HepG2 (cell line): Measurements from ENCODE around the gene CNTN2. TPM values are rescaled to one million over a fixed set of nuclear protein-coding genes. Genes with fewer than 3 reads are reported as not detected.

Experiments used
- ATAC-seq: fragments of 200-7000 bp; cut with Tn5 transposase; 3 replicates; pipeline ENCODE4 v1.9.1; 2020; ENCODE audit warnings: mild to moderate bottlenecking, moderate library complexity
- BruUV-seq: library from RNA; stranded (reverse); fragments of 400-500 nt; replicated peaks from 2 replicates; lab custom pipeline; 2021; lab: Mats Ljungman, UMichigan
- CTCF ChIA-PET: fragments of 300-600 bp; formaldehyde crosslinking; extraction: SDS; loops from one replicate; lab custom pipeline; 2021; ENCODE audit warnings: low total read pairs, inconsistent platforms, low intra/inter-chr PET ratio; lab: Yijun Ruan, JAX
- POLR2A ChIA-PET: fragments of 350-600 bp; sonication (Branson Sonifier 250); formaldehyde crosslinking; loops from one replicate; lab custom pipeline; 2020; ENCODE audit warnings: antibody characterized with exemption, inconsistent platforms; lab: Yijun Ruan, JAX
- DNase-seq: peaks from one replicate; pipeline ENCODE4 v3.0.0-alpha.2; 2015; ENCODE audit warnings: low spot score
- FAIRE-seq: peaks from 3 replicates; lab custom pipeline; 2011; peaks lifted over from hg19 to GRCh38; lab: Jason Lieb, UNC
- H2AFZ ChIP-seq: one replicate; pipeline ENCODE4 v1.6.1; 2011; ENCODE audit warnings: low read length, inconsistent platforms
- H3K27ac ChIP-seq: fragments of 300-600 bp; 3 replicates; pipeline ENCODE4 v1.8.0; 2011; ENCODE audit warnings: mixed run types, mild to moderate bottlenecking, mixed read lengths, low read length, inconsistent platforms; ENCODE audit not compliant: insufficient read depth; ENCODE audit errors: extremely low read length
- H3K27me3 ChIP-seq, 2 experiments: fragments of 200-600 bp in 1 of 2; 2 replicates in 1 of 2; 3 replicates in 1 of 2; pipeline versions ENCODE4 v1.6.0 to v1.8.0; 2011; ENCODE audit warnings: low read length in 2 of 2, mild to moderate bottlenecking in 2 of 2, moderate library complexity in 2 of 2, inconsistent platforms in 1 of 2; ENCODE audit not compliant: insufficient read depth in 2 of 2, control insufficient read depth in 1 of 2
- H3K36me3 ChIP-seq, 2 experiments: fragments of 200-600 bp in 1 of 2; replicated peaks in 1 of 2; 2 replicates in 1 of 2; 3 replicates in 1 of 2; pipeline versions ENCODE4 v1.5.1 to v1.8.0; 2011; ENCODE audit warnings: low read length in 2 of 2, inconsistent platforms in 1 of 2; ENCODE audit not compliant: insufficient read depth in 2 of 2, control insufficient read depth in 1 of 2
- H3K4me1 ChIP-seq: 2 replicates; pipeline ENCODE4 v1.5.1; 2012; ENCODE audit warnings: low read length, inconsistent platforms; ENCODE audit not compliant: insufficient read depth
- H3K4me2 ChIP-seq: 2 replicates; pipeline ENCODE4 v1.6.0; 2011; ENCODE audit warnings: low read depth, low read length, inconsistent platforms
- H3K4me3 ChIP-seq, 3 experiments: fragments of 200-600 bp in 1 of 3; sonication (generic), shearing (Covaris generic) in 1 of 3; replicated peaks in 1 of 3; 2 replicates each; pipeline ENCODE4 v1.5.1; 2011 to 2016; ENCODE audit warnings: low read length in 3 of 3, inconsistent platforms in 2 of 3, low read depth in 2 of 3, mild to moderate bottlenecking in 2 of 3, control low read depth in 1 of 3, mixed read lengths in 1 of 3; ENCODE audit not compliant: insufficient read depth in 1 of 3
- H3K79me2 ChIP-seq: one replicate; pipeline ENCODE4 v1.6.1; 2011; ENCODE audit warnings: low read length, inconsistent platforms; ENCODE audit not compliant: insufficient read depth
- H3K9ac ChIP-seq: 2 replicates; pipeline ENCODE4 v1.6.0; 2011; ENCODE audit warnings: mild to moderate bottlenecking, low read depth, low read length, inconsistent platforms; ENCODE audit not compliant: insufficient read depth
- H3K9me3 ChIP-seq: 2 replicates; pipeline ENCODE4 v1.5.1; 2012; ENCODE audit warnings: mild to moderate bottlenecking, low read length
- H4K20me1 ChIP-seq: 2 replicates; pipeline ENCODE4 v1.6.0; 2011; ENCODE audit warnings: inconsistent platforms, mild to moderate bottlenecking, low read length, moderate library complexity; ENCODE audit not compliant: insufficient read depth
- DR1 ChIP-seq: sonication (generic); formaldehyde crosslinking; IDR thresholded peaks from 2 replicates; pipeline ENCODE4 v1.8.0; 2021; ENCODE audit warnings: mild to moderate bottlenecking, missing genetic modification reagents, inconsistent platforms
- JUND ChIP-seq: sonication (generic); formaldehyde crosslinking; IDR thresholded peaks from 2 replicates; pipeline ENCODE4 v1.8.0; 2022; ENCODE audit warnings: mild to moderate bottlenecking, missing genetic modification reagents
- PCBP1 ChIP-seq: fragments of 200-400 bp; formaldehyde crosslinking; IDR thresholded peaks from 2 replicates; pipeline ENCODE4 v1.6.1; 2017; ENCODE audit warnings: mild to moderate bottlenecking, low read depth, low read length, borderline replicate concordance
- PRMT3 ChIP-seq: sonication (generic); formaldehyde crosslinking; IDR thresholded peaks from 2 replicates; pipeline ENCODE4 v1.8.1; 2022; ENCODE audit warnings: low read depth, mild to moderate bottlenecking, moderate library complexity, missing genetic modification reagents, borderline replicate concordance
- RBFOX2 ChIP-seq: fragments of 200-400 bp; formaldehyde crosslinking; IDR thresholded peaks from 2 replicates; pipeline ENCODE4 v1.6.1; 2017; ENCODE audit warnings: low read depth, mild to moderate bottlenecking, low read length
- SAFB2 ChIP-seq: sonication (generic); formaldehyde crosslinking; IDR thresholded peaks from 2 replicates; pipeline ENCODE4 v1.5.1; 2020; ENCODE audit warnings: missing genetic modification reagents, low read depth, mild to moderate bottlenecking, borderline replicate concordance
- ZBTB8A ChIP-seq: sonication (generic); formaldehyde crosslinking; IDR thresholded peaks from 2 replicates; pipeline ENCODE4 v1.4.0; 2020; ENCODE audit warnings: mild to moderate bottlenecking, low read depth, missing genetic modification reagents, borderline replicate concordance
- ZKSCAN1 ChIP-seq: fragments of 150-350 bp; IDR thresholded peaks from 2 replicates; pipeline ENCODE4 v1.6.1; 2014; ENCODE audit warnings: low read length
- ZNF143 ChIP-seq: sonication (generic); formaldehyde crosslinking; IDR thresholded peaks from 2 replicates; pipeline ENCODE4 v1.4.0; 2020; ENCODE audit warnings: missing genetic modification reagents
- ZNF326 ChIP-seq: sonication (generic); formaldehyde crosslinking; IDR thresholded peaks from 2 replicates; pipeline ENCODE4 v1.4.0; 2020; ENCODE audit warnings: missing genetic modification reagents, borderline replicate concordance
- ZNF496 ChIP-seq: sonication (generic); formaldehyde crosslinking; IDR thresholded peaks from 2 replicates; pipeline ENCODE4 v1.8.1; 2023; ENCODE audit warnings: mild to moderate bottlenecking, moderate library complexity, missing genetic modification reagents; ENCODE audit not compliant: insufficient replicate concordance
- ZNF564 ChIP-seq: sonication (generic); formaldehyde crosslinking; IDR thresholded peaks from 2 replicates; pipeline ENCODE4 v1.8.1; 2023; ENCODE audit warnings: mild to moderate bottlenecking, missing genetic modification reagents
- ZNF615 ChIP-seq: sonication (generic); formaldehyde crosslinking; IDR thresholded peaks from 2 replicates; pipeline ENCODE4 v1.5.0; 2020; ENCODE audit warnings: mild to moderate bottlenecking, missing genetic modification reagents, borderline replicate concordance
- ZNF749 ChIP-seq: sonication (generic); formaldehyde crosslinking; IDR thresholded peaks from 2 replicates; pipeline ENCODE4 v1.8.0; 2022; ENCODE audit warnings: mild to moderate bottlenecking, missing genetic modification reagents, moderate library complexity, borderline replicate concordance
- ZNF782 ChIP-seq: sonication (generic); formaldehyde crosslinking; IDR thresholded peaks from 2 replicates; pipeline ENCODE4 v1.4.0; 2020; ENCODE audit warnings: missing genetic modification reagents, mild to moderate bottlenecking, borderline replicate concordance
- WGBS: methylation state at CpG from one replicate; pipeline ENCODE4 v1.1.6; 2017; ENCODE audit warnings: low lambda C conversion rate; 5-methylcytosine and 5-hydroxymethylcytosine counted together
- in situ Hi-C: cut with HindIII; loops from 2 replicates; pipeline ENCODE4 v1.10.0; 2017; ENCODE audit warnings: low pct_unique_long_range_greater_than_20kb; ENCODE audit not compliant: extremely low pct_ligation_motif_present
- intact Hi-C: fragments of 100-400 bp; cut with micrococcal nuclease; formaldehyde crosslinking; loops from one replicate; pipeline ENCODE4 v1.10.0; 2022; ENCODE audit not compliant: unreplicated experiment
- polyA plus RNA-seq, 8 experiments: library from polyadenylated mRNA; depleted of rRNA in 3 of 8; stranded (reverse) in 7 of 8; unstranded in 1 of 8; fragments of >200 nt; fragmentation: Illumina TruSeq in 4 of 8; extraction: Trizol in 4 of 8; gene quantifications; 2 replicates each; pipeline versions ENCODE4 v1.2.1 to v1.2.3, GENCODE V29; 2011 to 2016; ENCODE audit warnings: low read depth in 4 of 8, missing spikeins in 1 of 8, mixed read lengths in 1 of 8; ENCODE audit not compliant: insufficient read depth in 1 of 8
- total RNA-seq, 5 experiments: library from RNA; depleted of rRNA; stranded (reverse); fragments of >200 nt; fragmentation: Illumina TruSeq; extraction: Trizol; gene quantifications; 2 replicates each; pipeline ENCODE4 v1.2.3, GENCODE V29; 2016; ENCODE audit warnings: low read depth in 1 of 5
- TF ChIP-seq, protein P1 (sequence below): sonication (generic); formaldehyde crosslinking; IDR thresholded peaks from 2 replicates; pipeline ENCODE4 v1.8.0; 2022; ENCODE audit warnings: mild to moderate bottlenecking, missing genetic modification reagents, moderate library complexity
- TF ChIP-seq, protein P2 (sequence below): sonication (generic); formaldehyde crosslinking; IDR thresholded peaks from 2 replicates; pipeline ENCODE4 v1.5.1; 2020; ENCODE audit warnings: missing genetic modification reagents, mild to moderate bottlenecking, borderline replicate concordance
- TF ChIP-seq, protein P3 (sequence below): sonication (generic); formaldehyde crosslinking; IDR thresholded peaks from 2 replicates; pipeline ENCODE4 v1.4.0; 2020; ENCODE audit warnings: missing genetic modification reagents

The CNTN2 gene
- total and polyA plus RNA-seq, 2 of the 13 experiments (the other 11 are each of a cell fraction or from before 2014, with no cell fraction given), result not detected

DNA sequence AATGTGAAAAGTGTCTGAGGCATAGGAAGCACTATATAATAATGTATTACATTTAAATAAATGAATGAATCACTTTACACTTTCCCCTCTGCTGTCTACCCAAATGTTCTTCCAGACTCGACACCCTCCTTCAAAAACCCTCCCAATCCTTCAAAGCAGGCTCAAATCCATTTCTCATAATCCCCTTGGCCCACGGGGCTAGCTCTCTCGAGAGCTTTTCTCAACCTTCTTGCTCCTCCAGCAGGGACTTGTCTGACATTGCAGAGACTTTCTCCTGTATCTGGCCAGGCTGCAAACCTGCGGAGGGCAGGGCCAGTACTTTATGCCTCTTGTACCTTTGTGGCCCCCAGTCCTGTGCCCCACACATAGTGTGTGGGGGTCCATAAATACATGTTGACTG, 14.1 kb upstream of the CNTN2 start:
- WGBS, result 17% methylated on average over 4 of the region's 4 CpGs
- FAIRE-seq (no peak), ATAC-seq (no peak)
- Histone ChIP-seq H3K4me3 (no peak overlapping the region), H3K79me2 (no peaks in the 10 kb centered on the region), H3K4me2 (no peak overlapping the region), H3K9ac (no peak overlapping the region), H3K9me3 (no peaks in the 10 kb centered on the region), H3K27ac (no peak overlapping the region), H4K20me1 (no peaks in the 10 kb centered on the region), H3K36me3 (no peaks in the 10 kb centered on the region)
- CTCF ChIA-PET, result no interaction called here
- intact Hi-C loops, result no loop called here
- BruUV-seq, result no TSS peak
- TF ChIP-seq SAFB2 (CRISPR knock-in tag) (no peak), ZNF143 (no peak), ZNF496 (CRISPR knock-in tag) (no peak), ZNF782 (no peak), ZKSCAN1 (no peak), ZBTB8A (CRISPR knock-in tag) (no peak), ZNF326 (CRISPR knock-in tag) (no peak), ZNF749 (CRISPR knock-in tag) (no peak), PCBP1 (no peak), DR1 (CRISPR knock-in tag) (no peak), ZNF564 (no peak), JUND (no peak), ZNF615 (CRISPR knock-in tag) (no peak), PRMT3 (no peak), RBFOX2 (no peak)
- TF ChIP-seq, protein P1, sequence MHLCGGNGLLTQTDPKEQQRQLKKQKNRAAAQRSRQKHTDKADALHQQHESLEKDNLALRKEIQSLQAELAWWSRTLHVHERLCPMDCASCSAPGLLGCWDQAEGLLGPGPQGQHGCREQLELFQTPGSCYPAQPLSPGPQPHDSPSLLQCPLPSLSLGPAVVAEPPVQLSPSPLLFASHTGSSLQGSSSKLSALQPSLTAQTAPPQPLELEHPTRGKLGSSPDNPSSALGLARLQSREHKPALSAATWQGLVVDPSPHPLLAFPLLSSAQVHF (CRISPR knock-in tag), result no peak
- TF ChIP-seq, protein P2, sequence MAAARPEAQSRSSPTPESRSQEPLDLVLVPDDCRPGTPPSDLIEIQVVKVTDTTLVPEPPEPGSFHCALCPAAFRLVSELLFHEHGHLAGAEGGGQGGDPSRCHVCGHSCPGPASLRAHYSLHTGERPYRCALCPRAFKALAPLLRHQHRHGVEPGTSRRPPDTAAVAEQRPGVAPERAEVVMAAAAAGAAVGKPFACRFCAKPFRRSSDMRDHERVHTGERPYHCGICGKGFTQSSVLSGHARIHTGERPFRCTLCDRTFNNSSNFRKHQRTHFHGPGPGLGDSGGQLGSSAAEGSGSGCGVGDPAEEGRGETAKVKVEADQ, result no peak
- TF ChIP-seq, protein P3, sequence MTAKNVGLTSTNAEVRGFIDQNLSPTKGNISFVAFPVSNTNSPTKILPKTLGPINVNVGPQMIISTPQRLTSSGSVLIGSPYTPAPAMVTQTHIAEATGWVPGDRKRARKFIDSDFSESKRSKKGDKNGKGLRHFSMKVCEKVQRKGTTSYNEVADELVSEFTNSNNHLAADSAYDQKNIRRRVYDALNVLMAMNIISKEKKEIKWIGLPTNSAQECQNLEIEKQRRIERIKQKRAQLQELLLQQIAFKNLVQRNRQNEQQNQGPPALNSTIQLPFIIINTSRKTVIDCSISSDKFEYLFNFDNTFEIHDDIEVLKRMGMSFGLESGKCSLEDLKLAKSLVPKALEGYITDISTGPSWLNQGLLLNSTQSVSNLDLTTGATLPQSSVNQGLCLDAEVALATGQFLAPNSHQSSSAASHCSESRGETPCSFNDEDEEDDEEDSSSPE (CRISPR knock-in tag), result no peak
- TF ChIP-seq, all 625 proteins: peak for 0
- in situ Hi-C loops, result no loop called here
- no peak overlapping the region for H2AFZ ChIP-seq
- H3K4me1 ChIP-seq, result no peaks in the 10 kb centered on the region
- DNase-seq, result no peak
- POLR2A ChIA-PET, result no interaction called here
- peaks cover 4 to 48% of the 10 kb centered on the region in 2 experiments for H3K27me3 ChIP-seq
